HuH-7 (cell line): ENCODE data around the gene TIMM10.
"Not testable (repeated sequence)": the region's sequence is repeated elsewhere in the genome, so short reads cannot be mapped to it uniquely, and the experiment has no call there.

ENCODE experiments used
- DNase-seq: peaks from one replicate; pipeline ENCODE4 v3.0.0; 2011; ENCODE audit warnings: low spot score

TIMM10 gene

GRCh38 chr11:57541169-57541568 lies 10.6 kb upstream of the TIMM10 start:
- no peak for DNase-seq

- DNase-seq, result no peak
Measured at GRCh38 chr11:57539342-57539741, 8.8 kb upstream of the TIMM10 start.

DNA sequence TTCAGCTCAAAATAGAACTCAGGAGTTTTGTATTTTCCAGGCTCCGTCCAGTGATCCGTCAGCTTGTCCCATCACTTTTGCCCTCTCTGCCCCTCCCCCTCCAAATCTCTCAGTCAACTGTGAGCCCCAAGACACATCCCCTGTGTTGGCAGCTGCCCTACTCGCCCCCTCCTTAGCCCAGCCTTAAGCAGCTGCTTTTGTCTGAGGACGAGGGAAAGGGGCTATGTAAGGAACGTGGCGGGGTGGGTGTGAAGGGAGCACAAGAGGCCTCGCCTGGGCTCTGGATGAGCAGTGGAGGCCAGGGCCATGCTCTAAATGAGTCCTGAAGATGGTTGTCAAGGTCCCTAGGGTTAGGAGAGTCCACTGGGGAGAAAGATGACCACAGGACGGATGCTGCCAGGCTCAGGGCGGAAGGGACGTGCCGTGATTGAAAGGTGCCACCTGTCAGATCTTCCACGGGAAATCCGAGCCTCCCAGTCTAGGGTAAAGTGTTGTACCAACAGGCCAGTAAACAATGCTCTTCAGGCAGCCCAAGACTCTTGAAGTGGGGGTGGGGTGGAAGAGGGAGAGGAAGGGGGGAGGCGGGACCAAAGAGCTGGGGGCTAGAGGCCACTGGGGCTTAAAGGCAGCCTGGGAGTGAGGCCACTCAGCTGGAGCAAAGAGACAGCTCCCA lies 6.5 kb upstream of the TIMM10 start, which contains the start of gene SMTNL1:
SMTNL1 (plus strand) TSS at position 649 of the 673 bp plus-strand sequence. CDS start 5,048 bp downstream, outside the sequence.
- no peak for DNase-seq

DNA sequence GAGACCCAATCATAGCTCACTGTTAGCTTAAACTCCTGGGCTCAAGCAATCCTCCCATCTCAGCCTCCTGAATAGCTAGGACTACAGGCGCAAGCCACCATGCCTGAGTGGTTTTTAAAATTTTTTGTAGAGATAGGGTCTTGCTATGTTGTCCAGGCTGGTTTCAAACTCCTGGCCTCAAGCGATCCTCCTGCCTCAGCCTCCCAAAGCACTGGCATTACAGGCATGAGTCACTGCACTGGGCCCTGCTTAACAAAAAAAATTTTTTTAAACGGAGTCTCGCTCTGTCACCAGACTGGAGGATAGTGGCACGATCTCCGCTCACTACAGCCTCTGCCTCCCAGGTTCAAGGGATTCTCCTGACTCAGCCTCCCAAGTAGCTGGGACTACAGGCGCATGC lies 3.9 kb upstream of the TIMM10 start:
- not testable (repeated sequence) for DNase-seq

GRCh38 chr11:57530215-57530595 lies 349 bp downstream of the TIMM10 start:
- DNase-seq, result no peak

GRCh38 chr11:57529012-57529411 lies 1.5 kb downstream of the TIMM10 start:
- no peak for DNase-seq

- peak; percentile 87 for DNase-seq
Measured at GRCh38 chr11:57527056-57527631, 3.4 kb downstream of the TIMM10 start.

- DNase-seq, result no peak
Measured at GRCh38 chr11:57523419-57523818, 7.1 kb downstream of the TIMM10 start.

DNA sequence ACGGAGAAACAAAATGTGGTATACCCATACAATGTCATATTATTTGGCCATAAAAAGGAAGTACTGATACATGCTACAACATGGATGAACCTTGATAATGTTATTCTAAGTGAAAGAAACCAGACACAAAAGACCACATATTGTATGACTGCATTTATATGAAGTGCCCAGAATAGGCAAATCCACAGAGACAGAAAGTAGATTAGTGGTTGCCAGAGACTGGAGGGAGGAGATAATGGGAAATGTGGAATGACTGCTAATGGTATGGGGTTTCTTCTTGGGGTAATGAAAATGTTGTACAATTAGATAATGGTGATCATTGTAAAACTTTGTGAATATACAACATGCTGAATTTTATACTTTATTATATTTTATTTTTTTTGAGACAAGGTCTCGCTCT lies 9.4 kb downstream of the TIMM10 start:
- DNase-seq, result no peak

DNA sequence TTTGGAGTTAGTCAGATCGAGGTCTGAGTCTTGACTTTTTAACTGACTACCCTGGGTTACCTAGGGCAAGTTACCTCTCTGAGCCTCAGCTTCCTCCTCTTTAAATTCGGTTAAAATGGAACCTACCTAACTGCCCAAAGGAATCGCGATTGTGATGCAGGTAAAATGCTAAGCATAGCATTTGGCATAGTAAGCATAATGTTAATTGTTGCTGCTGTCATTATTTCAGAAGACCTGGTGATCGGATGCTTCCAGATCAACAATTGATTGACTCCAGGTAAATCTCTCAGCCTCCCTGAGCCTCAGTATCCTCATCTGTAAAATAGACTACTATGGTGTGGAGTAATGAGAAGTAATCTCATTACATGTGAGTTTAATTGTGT lies 14.5 kb downstream of the TIMM10 start:
- no peak for DNase-seq

DNA sequence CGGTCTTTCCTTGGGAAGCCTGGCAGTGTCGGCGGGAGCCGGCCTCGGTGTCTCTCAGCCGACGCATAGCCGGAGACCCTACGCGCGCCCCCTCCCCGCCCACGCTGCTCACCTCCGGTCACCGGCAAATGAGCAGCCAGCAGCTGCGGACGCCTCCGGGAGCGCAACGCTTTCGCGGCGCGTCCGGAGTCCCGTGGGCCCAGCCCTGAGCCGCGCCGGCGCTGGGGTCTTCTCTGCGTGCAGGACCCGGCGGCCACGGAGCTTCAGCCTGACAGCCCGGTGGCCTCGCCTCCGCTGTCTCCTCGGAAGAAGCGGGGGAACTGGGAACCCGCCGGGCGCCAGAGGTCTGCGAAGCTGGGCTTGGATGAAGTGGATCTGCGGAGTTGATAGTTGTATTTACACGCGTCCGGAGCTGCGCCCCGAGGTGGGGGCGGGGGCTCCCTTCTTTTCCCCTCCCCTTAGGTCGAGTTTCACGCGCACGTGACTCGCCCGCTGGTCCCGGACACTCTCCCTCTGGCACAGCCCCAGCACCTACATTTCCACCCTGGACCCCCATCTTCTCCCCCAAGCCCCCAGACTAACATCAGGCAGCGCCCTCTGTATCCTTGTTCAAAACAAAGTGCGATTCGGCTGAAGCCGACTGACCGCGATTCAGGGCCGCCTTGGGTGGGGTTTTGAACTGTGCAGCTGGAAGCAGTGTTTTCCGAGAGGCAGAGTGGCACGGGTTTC lies 15.1 kb downstream of the TIMM10 start, which contains the start of gene SLC43A1:
SLC43A1 (minus strand) TSS at position 371 of the 729 bp plus-strand sequence. CDS start 1,591 bp downstream, outside the sequence.
- DNase-seq, result peak; percentile 99

DNA sequence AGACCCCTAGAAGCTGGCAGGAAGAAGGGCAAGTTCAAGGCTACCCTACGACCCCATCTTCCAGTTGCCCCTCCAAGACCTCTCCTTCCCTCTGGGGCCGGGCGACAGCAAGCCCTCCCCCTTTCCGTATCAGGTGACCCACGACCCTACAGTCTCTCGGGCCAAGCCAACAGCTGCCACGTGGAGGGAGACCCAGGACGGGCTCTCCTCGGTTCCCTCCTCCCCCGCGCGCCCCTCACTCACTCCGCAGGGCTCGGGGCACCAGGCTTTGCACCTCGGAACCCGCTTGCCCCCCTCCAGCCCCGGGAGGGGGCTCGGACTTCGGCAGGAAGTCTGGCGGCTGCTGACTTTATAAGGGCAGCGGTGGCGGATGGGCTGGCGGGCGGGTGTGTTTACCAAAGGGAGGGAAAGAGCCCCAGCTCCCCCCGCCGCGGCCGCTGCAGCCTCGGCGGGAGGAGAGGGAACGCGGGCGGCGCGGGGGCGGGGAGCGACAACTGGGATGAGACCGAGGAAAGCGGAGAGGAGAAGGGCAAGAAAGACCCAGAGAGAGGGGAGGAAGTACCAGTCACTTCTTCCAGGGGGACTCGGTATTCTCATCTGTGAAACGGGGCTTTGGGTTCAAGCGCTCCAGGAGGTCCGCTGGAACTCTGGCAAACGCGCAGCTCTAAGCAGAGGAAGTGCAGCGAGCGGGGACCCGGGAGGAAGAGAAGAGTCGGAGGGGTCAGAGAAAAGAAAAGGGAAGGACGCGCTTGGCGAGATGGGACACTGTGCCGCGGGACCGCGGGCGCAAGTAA lies 15.8 kb downstream of the TIMM10 start:
- DNase-seq, result peak; percentile 98

GRCh38 chr11:57513911-57514537 lies 16.5 kb downstream of the TIMM10 start:
- DNase-seq, result peak; percentile 86

DNA sequence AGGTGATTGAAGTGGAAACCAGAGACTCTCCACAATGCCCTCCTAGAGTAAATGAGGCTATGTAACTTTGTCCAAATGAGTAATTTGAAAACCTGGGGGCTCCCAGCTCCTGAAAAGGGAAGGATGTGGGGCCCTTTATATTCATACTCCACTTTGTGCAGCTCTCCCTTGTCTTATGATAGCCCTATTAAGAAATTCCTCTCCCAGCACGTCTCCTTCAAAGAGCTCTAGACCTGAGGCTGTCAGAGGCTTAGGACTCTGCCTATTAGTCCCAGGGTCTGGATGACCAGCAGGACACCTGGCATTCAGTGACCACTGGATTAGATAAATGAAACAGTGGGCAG lies 17.1 kb downstream of the TIMM10 start:
- no peak for DNase-seq

GRCh38 chr11:57512646-57513451 lies 17.7 kb downstream of the TIMM10 start:
- DNase-seq, result no peak

DNA sequence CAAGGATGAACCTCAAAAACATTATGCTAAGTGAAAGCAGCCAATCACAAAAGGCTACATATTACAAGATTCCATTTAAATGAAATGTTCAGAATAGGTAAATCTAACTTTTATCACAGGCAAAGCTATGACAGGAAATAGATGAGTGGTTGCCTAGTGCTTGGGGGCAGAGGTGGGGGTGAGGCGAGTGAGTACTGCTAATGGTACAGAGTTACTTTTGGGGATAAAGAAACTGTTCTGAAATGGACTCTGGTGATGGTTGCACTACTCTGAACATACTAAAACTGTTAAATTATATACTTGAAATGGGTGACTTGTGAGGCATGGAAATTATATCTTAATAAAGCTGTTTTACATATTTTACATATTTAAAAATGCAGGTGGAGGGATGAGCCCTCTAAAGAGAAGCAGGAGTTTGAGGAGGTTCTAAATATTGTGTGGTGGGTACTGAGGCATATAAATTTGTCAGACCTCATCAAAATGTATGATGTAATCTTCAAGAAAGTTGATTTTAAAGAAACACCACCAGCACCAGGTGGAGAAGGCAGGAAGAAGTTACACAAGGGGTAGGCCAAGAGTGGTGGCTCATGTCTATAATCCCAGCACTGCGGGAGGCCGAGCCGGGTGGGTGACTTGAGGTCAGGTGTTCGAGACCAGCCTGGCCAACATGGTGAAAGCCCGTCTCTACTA lies 18.7 kb downstream of the TIMM10 start:
- no peak for DNase-seq

DNA sequence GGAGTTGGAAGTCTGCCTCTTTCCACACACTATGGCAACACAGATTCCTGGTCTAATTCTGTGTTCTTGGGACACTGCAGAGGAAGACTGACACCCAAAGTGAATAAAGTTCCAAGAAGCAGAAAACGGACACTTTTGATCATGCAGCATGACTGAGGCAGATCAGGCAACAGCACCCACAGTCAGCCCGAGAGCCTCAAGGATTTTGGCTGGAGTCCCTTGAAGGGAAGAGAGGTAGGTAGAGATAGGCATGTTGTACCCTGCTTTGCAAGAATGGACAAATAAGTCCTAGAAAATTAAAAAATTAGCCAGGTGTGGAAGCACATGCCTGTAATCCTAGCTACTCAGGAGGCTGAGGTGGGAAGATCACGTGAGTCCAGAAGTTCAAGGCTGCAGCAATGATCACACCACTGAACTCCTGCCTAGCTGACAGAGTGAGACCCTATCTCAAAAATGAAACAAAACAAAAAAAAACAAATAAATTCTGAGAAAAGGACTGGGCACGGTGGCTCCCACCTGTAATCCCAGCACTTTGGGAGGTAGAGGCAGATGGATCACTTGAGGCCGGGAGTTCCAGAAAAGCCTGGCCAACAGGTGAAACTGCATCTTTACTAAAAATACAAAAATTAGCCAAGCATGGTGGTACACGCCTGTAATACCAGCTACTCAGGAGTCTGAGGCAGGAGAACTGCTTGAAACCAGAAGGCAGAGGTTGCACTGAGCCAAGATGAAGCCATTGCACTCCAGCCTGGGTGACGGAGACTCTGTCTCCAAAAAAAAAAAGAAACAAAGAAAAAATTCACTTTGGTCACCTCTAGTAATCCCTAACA lies 22.0 kb downstream of the TIMM10 start:
- DNase-seq, result no peak

GRCh38 chr11:57506522-57506921 lies 24.0 kb downstream of the TIMM10 start:
- no peak for DNase-seq

- DNase-seq, result peak; percentile 79
Measured at GRCh38 chr11:57504511-57504910, 26.0 kb downstream of the TIMM10 start.

- no peak for DNase-seq
Measured at GRCh38 chr11:57502870-57503269, 27.7 kb downstream of the TIMM10 start.
